ENCODE data around the gene PRKCQ.

The PRKCQ gene

GRCh38 chr10:6593241-6593671 is 13.2 kb upstream of the PRKCQ start:
- ChIA-PET CTCF (interaction anchor here (1.8 kb wide), 1 partner anchor 13 kb away, joined by 5 read pairs; no protein-coding TSS in a partner anchor), POLR2A (no interaction called here)
- H3K4me3 ChIP-seq (ENCODE audit: low read depth, low read length) = no peak overlapping the region
- DNase-seq (ENCODE audit: low read depth, low spot score) = no peak
- TF ChIP-seq CTCF (IDR thresholded peaks at IDR 0.05; ENCODE audit: insufficient read depth, low read length, missing control alignments) = no peak

GRCh38 chr10:6592080-6592479 is 12.0 kb upstream of the PRKCQ start:
- POLR2A ChIA-PET = no interaction called here
- H3K4me3 ChIP-seq (ENCODE audit: low read depth, low read length) = no peak overlapping the region
- DNase-seq (ENCODE audit: low read depth, low spot score) = no peak
- CTCF ChIA-PET = no interaction called here
- no peak for TF ChIP-seq CTCF (IDR thresholded peaks at IDR 0.05; ENCODE audit: insufficient read depth, low read length, missing control alignments)

DNA sequence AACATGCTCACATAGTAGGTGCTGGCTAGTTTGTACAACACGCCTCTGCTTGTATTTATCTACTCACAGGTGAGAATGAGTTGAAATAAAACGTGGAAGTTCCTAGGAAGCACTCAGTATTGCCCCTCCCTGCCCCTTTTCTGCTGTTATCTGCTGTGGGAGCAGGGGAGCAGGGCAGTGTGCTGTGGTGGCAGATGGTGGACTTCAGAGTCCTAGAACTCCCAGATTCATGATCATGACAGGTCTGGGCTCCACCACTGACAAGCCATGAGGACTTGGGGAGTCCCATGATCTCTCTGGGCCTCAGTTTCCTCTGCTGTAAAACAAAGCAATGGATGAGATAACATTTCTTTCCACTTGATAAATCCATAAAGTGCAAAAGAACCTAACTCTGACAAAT is 11.6 kb upstream of the PRKCQ start:
- TF ChIP-seq CTCF (IDR thresholded peaks at IDR 0.05; ENCODE audit: insufficient read depth, low read length, missing control alignments) = no peak
- ChIA-PET POLR2A (no interaction called here), CTCF (no interaction called here)
- no peak for DNase-seq (ENCODE audit: low read depth, low spot score)
- no peak overlapping the region for H3K4me3 ChIP-seq (ENCODE audit: low read depth, low read length)

- ChIA-PET CTCF (interaction anchor here (2.0 kb wide), 1 partner anchor 9 kb away, joined by 7 read pairs; no protein-coding TSS in a partner anchor), POLR2A (no interaction called here)
- DNase-seq (ENCODE audit: low read depth, low spot score) = no peak
- TF ChIP-seq CTCF (IDR thresholded peaks at IDR 0.05; ENCODE audit: insufficient read depth, low read length, missing control alignments) = no peak
- no peak overlapping the region for H3K4me3 ChIP-seq (ENCODE audit: low read depth, low read length)
These were observed 10.0 kb upstream of the PRKCQ start for GRCh38 chr10:6590100-6590499.

GRCh38 chr10:6589287-6590094 is 9.4 kb upstream of the PRKCQ start:
- DNase-seq (ENCODE audit: low read depth, low spot score) = no peak
- no peak for TF ChIP-seq CTCF (IDR thresholded peaks at IDR 0.05; ENCODE audit: insufficient read depth, low read length, missing control alignments)
- CTCF ChIA-PET = interaction anchor here (2.0 kb wide), 1 partner anchor 9 kb away, joined by 7 read pairs; no protein-coding TSS in a partner anchor
- POLR2A ChIA-PET = no interaction called here
- H3K4me3 ChIP-seq (ENCODE audit: low read depth, low read length) = no peak overlapping the region

DNA sequence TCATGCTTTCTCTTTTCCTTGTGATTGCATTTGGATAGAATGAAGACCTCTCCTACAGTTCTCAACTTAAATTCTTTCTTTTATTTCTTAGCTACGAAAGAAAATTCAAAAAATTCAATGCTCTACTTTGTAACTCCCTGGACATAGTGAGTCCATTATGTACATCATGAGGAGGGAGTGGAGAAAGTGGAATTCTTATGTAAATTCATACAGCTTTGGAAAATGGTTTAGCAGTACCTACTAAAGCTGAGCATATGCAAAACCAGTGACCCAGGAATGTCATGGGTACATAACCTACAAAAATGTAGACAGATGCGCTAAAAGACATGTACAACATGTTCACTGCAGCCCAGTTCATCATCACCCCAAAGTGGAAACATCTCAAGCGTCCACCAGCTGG is 8.8 kb upstream of the PRKCQ start:
- ChIA-PET CTCF (interaction anchor here (2.0 kb wide), 1 partner anchor 8 kb away, joined by 7 read pairs; no protein-coding TSS in a partner anchor), POLR2A (no interaction called here)
- no peak for DNase-seq (ENCODE audit: low read depth, low spot score)
- TF ChIP-seq CTCF (IDR thresholded peaks at IDR 0.05; ENCODE audit: insufficient read depth, low read length, missing control alignments) = no peak
- no peak overlapping the region for H3K4me3 ChIP-seq (ENCODE audit: low read depth, low read length)
